ENCODE results near the gene TMC8.

Gene TMC8

GRCh38 chr17:78130437-78131101, at the start of gene TMC8:
Gene TMC8, plus strand, starts transcription at chr17:78130771. Its CDS starts 818 bp downstream, at chr17:78131589.
- no peak for DNase-seq

GRCh38 chr17:78081551-78081950, 49.0 kb upstream of the TMC8 start:
- DNase-seq: peak; percentile 34

GRCh38 chr17:78082355-78082872, 48.2 kb upstream of the TMC8 start:
- peak; percentile 84 for DNase-seq

GRCh38 chr17:78082988-78083387, 47.6 kb upstream of the TMC8 start:
- peak; percentile 93 for DNase-seq

GRCh38 chr17:78086740-78087139, 43.8 kb upstream of the TMC8 start:
- no peak for DNase-seq

- no peak for DNase-seq
Measured at GRCh38 chr17:78088529-78088928, 42.0 kb upstream of the TMC8 start.

GRCh38 chr17:78089576-78090281, 40.8 kb upstream of the TMC8 start:
- no peak for DNase-seq

GRCh38 chr17:78092794-78093324, 37.7 kb upstream of the TMC8 start:
- no peak for DNase-seq

GRCh38 chr17:78095035-78095434, 35.5 kb upstream of the TMC8 start:
- no peak for DNase-seq

GRCh38 chr17:78096093-78096492, 34.5 kb upstream of the TMC8 start:
- no peak for DNase-seq

GRCh38 chr17:78101112-78101511, 29.5 kb upstream of the TMC8 start:
- DNase-seq: no peak

- no peak for DNase-seq
Measured at GRCh38 chr17:78101542-78101941, 29.0 kb upstream of the TMC8 start.

GRCh38 chr17:78103311-78103710, 27.3 kb upstream of the TMC8 start:
- DNase-seq: no peak

GRCh38 chr17:78104540-78104941, 26.0 kb upstream of the TMC8 start:
- no peak for DNase-seq

GRCh38 chr17:78105101-78105500, 25.5 kb upstream of the TMC8 start:
- no peak for DNase-seq

GRCh38 chr17:78105551-78105950, 25.0 kb upstream of the TMC8 start:
- no peak for DNase-seq

- no peak for DNase-seq
Measured at GRCh38 chr17:78106211-78106610, 24.4 kb upstream of the TMC8 start.

- no peak for DNase-seq
Measured at GRCh38 chr17:78107457-78107856, 23.1 kb upstream of the TMC8 start.

GRCh38 chr17:78107976-78108725, 22.4 kb upstream of the TMC8 start:
- no peak for DNase-seq

GRCh38 chr17:78108726-78109488, 21.7 kb upstream of the TMC8 start:
- no peak for DNase-seq

GRCh38 chr17:78109489-78109761, 21.1 kb upstream of the TMC8 start:
- DNase-seq: no peak

GRCh38 chr17:78110363-78111015, 20.1 kb upstream of the TMC8 start:
- peak; percentile 11 for DNase-seq

All from NCI-H2171 treated with DMSO at 0.1 percent for 48 hours (cell line).